ENCODE data around the gene CTNNA2.

DNA sequence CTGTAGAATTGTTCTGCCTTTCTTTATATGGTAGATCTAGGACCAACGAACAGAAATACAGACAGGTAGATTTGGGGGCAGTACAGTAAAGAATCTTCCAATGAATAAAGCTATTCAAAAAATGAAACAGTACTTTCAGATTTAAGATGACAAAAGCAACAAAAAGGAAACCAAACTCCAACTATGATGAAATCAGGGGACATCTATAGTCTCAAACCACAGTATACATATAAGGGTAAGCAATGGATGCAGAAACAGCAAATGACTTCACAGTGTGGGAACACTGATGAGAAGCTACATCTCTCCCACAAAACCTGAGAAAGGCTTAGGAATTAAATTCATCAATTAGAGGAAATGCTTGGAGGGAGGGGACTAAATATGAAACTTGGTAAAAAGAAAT, 202.5 kb downstream of the CTNNA2 start:
- TF ChIP-seq, protein P1, sequence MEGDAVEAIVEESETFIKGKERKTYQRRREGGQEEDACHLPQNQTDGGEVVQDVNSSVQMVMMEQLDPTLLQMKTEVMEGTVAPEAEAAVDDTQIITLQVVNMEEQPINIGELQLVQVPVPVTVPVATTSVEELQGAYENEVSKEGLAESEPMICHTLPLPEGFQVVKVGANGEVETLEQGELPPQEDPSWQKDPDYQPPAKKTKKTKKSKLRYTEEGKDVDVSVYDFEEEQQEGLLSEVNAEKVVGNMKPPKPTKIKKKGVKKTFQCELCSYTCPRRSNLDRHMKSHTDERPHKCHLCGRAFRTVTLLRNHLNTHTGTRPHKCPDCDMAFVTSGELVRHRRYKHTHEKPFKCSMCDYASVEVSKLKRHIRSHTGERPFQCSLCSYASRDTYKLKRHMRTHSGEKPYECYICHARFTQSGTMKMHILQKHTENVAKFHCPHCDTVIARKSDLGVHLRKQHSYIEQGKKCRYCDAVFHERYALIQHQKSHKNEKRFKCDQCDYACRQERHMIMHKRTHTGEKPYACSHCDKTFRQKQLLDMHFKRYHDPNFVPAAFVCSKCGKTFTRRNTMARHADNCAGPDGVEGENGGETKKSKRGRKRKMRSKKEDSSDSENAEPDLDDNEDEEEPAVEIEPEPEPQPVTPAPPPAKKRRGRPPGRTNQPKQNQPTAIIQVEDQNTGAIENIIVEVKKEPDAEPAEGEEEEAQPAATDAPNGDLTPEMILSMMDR (IDR thresholded peaks at IDR 0.05) = no peak
- TF ChIP-seq EP300 (IDR thresholded peaks at IDR 0.05) (no peak), POLR2A (IDR thresholded peaks at IDR 0.05) (no peak)
